Kasumi-1 (cell line): ENCODE data around the gene VPS4A.
A peak's percentile ranks its signal among the peaks of the same experiment; 100 is the strongest.
"Not testable (repeated sequence)": the region's sequence is repeated elsewhere in the genome, so short reads cannot be mapped to it uniquely, and the experiment has no call there.

Source experiments
- DNase-seq, 2 experiments: peaks; one replicate each; lab custom pipeline; 2025; lab: John Stamatoyannopoulos, UW

Gene VPS4A

DNA sequence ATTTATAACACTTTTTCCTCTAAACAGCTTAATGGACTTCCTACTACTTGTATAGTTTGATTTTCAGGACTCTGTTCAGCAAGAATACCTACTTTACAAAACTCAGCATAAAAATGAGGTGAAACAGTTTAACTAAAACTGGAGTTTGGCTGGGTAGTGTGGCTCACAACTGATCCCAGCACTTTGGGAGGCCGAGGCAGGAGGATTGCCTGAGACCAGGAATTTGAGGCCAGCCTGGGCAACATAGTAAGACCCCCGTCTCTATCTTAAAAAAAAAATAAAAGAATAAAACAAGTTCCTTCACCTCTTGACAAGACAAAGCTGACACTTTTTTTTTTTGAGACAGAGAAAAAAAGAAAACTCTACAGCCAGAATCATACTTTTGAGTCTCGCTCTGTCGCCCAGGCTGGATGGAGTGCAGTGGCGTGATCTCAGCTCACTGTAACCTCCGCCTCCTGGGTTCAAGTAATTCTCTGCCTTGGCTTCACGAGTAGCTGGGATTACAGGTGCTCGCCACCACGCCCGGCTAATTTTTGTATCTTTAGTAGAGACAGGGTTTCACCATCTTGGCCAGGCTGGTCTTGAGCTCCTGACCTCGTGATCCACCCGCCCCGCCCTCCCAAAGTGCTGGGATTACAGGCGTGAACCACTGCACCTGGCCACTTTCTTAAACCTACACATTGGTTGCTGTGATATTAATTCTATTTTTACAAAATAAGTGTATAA, 16.6 kb downstream of the VPS4A start:
- no peak for DNase-seq

GRCh38 chr16:69328854-69329316, 17.7 kb downstream of the VPS4A start:
- no peak for DNase-seq

GRCh38 chr16:69329369-69330285, 18.5 kb downstream of the VPS4A start:
- DNase-seq, result peak in 1 of 2 experiments; percentile 17

DNA sequence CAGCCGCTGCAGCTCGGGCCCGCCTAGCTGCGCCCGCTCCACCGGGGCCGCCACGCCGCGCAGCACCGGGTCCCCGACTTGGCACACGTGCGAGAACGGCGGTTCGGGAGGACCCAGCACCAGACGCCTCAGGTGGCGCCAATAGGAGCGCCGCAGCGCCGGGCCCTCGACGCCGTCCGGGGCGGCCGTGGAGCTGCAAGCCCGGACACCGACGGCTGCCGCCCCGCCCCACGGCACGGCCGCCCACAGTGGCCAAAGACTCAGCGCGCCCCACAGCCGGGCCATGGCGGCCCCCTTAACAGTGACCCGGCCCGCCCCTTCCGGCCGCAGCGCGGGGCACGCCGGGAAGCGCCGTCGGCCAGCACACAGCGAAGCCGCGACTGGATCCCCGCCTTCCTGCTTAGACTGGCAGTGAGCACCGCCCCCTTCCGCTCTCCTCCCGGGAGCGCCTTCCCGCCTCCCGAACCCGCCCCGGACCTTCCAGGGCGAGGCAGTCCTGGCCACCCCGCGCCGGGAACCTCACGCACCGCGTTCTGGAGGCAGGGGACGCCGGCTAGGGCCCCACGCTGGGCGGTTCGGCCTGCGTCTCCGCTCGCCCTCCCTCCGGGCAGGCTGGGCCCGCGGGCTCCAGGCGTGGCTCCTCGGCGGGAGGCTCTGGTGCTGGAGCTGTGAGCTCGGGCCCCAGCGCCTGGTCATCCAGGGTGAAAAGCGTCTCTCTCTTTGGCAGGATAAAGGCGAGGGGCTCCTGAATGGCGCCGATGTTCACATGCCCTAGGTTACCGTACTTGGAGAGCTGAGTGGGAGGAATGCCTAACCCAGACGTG, 19.3 kb downstream of the VPS4A start, which contains the start of gene PDF:
Gene PDF (minus strand): TSS at position 303 of the 824 bp plus-strand sequence. CDS start 18 bp downstream, at position 285.
- peak; percentile 90 to 95 for DNase-seq

DNA sequence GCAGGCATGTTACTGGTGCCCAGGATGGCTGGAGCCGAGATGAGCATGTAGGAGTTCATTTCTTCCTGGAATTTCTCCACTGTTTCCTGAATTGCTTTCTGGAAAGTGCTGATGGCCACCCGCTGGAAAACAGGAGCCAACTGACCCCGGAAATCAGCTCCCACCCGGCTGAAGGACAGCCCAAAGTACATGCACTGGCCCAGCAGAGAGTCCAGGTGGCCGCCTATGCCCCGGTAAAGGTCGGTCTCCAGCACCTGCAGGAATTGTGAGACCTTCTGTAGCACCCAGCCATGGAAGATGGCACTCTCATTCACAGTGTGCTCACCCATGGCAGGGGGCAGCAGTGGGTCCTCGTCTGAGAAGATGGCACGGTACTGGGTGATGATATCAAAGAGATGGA, 23.5 kb downstream of the VPS4A start:
- no peak for DNase-seq

- no peak for DNase-seq
Observed at GRCh38 chr16:69338557-69339288, 27.6 kb downstream of the VPS4A start.

DNA sequence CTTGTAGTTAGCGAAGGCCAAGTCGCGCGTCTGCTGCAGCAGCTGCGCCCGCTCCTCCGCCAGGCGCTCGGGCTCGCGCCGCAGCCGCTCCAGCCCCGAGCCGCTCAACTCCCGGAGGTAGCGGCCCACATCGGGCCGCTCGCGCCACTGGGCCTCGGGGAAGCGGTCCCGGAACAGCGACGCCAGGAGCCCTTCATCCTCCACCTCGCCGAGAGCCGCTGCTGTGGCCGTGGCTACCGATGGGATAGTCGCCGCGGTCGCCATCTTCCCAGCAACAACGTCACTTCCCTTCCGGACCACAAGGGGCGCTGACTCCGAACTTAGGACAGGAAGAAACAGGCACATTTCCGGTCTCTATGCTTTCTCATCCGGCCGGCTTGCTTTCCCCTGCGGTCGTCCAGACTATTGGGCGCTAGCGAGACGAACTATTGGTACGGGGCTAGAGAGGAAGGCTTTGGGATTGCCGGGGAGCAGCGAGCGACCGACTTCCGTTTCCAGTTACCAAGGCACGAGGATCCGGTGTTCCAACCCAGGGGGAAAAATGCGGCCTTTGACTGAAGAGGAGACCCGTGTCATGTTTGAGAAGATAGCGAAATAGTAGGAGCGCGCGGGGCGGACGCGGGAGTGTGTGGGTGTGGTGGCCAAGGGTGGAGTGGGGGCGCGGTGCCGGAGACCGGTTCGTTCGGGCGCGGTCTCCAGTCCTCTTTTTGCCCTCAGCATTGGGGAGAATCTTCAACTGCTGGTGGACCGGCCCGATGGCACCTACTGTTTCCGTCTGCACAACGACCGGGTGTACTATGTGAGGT, 28.3 kb downstream of the VPS4A start, which contains the start of the genes COG8 and NIP7:
Gene COG8 (minus strand): TSS at position 276 of the 806 bp plus-strand sequence. CDS start 12 bp downstream, at position 264.
Gene NIP7 (plus strand): TSS at position 484 of the 806 bp plus-strand sequence. CDS start 58 bp downstream, at position 542.
- DNase-seq, result peak; percentile 100

- no peak for DNase-seq
Observed at GRCh38 chr16:69340095-69340644, 29.0 kb downstream of the VPS4A start.

DNA sequence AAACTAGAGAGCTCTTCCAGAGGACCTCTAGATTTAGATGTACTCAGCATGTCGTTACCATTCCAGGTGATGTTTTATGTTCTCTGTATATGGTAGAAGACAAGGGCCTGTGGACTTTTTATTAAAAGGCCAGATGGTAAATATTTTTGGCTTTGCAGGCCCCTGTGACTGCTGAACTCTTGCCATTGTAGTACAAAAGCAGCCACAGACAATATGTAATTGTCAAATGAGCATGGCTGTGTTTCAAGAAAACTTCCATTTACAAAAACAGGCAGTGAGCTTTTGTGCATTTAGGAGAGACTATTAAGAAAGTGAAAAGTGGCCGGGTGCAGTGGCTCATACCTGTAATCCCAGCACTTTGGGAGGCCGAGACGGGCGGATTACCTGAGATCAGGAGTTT, 33.0 kb downstream of the VPS4A start:
- no peak for DNase-seq

DNA sequence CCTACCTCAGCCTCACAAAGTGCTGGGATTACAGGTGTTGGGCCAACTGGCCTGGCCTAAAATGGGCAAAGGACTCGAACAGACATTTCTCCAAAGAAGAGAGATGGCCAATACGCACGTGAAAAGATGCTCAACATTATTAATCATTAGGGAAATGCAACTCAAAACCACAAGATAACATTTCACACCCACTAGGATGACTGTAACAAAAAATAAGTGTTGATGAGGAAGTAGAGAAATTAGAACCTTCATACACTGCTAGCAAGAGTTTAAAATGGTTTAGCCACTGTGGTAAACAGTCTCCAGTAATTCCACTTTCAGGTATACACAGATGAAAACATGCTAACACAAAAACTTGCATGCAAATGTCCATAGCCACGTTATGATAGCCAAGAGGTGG, 34.8 kb downstream of the VPS4A start:
- no peak for DNase-seq

GRCh38 chr16:69346683-69347082, 35.5 kb downstream of the VPS4A start:
- DNase-seq, result no peak

DNA sequence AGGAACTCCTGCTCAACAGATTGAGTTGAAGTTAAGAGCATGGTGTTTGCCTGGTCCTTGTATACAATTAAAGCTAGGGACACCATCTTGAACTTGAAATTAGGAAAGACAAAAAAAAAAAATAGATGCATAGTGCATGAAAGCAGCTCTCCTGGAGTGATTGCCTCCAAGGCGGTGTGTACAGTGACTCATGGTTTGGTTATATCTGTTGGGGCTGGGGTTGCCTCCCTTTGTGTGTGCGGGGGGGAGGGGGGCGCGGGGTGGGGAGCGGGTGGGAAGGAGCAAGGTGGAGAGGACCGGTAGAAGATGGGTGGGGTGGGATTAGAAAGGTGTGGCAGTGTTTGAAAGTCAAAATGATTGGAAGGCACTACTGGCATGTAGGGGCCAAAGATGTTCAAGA, 37.1 kb downstream of the VPS4A start:
- DNase-seq, result no peak

- DNase-seq, result no peak
Observed at GRCh38 chr16:69349536-69349935, 38.4 kb downstream of the VPS4A start.

- no peak for DNase-seq
Observed at GRCh38 chr16:69350536-69351133, 39.5 kb downstream of the VPS4A start.

DNA sequence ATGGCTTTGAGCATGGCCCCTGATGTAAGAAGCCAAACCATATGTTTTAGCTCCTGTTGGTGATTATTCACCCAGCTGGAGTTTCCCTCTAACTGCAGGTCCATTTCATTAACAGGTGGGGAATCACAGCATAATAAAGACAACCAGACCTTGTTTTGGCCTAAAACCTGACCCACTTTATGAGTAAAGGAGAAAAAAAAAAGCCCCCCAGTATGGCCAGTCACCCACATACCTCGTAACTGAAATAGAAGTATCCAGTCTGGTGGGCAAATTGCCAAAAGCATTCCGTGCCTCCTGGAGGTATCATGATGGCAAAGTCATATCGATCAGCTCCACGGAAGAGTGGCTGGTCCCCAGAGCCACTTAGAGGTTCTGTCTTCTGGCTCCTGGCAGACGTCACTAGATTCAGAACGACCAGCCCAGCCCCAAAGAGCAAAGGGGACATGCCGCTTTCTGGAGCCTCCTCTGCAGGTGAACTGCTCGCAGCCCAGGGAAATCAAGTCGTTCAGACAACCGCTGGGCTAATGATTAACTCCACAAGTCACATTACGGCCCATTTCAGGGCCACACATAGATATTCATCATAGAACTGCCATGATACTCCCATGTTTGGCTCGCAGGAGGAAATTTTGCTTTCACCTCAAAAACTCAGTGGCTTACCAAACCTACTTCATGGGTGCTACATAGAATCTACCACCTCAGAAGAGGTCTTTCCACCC, 40.3 kb downstream of the VPS4A start, which contains the start of gene TMED6:
Gene TMED6 (minus strand): TSS at position 478 of the 719 bp plus-strand sequence. CDS start 33 bp downstream, at position 445.
- no peak for DNase-seq

GRCh38 chr16:69360070-69360469, 48.9 kb downstream of the VPS4A start:
- DNase-seq, result not testable (repeated sequence)

- no peak for DNase-seq
Observed at GRCh38 chr16:69363281-69363717, 52.1 kb downstream of the VPS4A start.

DNA sequence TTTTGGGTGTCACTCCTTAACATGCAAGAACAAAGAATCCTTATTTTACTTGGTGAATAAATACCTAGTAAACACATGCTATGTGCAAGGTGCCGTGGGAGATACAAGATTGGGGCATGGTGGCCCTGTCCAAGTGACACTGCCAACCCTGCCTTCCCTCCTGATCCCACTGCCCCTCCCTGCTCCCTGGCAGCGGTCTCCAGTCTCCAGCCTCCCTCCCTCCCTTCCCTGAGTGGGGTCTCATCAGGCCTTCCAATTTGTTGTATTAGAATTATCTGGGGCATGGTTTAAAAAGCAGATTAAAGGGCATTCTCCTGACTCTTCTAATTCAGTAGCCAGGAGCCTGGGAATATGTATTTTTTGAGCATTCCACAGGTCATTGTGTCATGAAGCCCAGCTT, 52.9 kb downstream of the VPS4A start:
- DNase-seq, result no peak
